GM21786 (cell line): ENCODE measurements around the gene ADD3.

Source experiments
- ATAC-seq: cut with Tn5 transposase; IDR thresholded peaks from one replicate; pipeline ENCODE4 v1.9.1; 2021; ENCODE audit not compliant: unreplicated experiment

Gene ADD3

GRCh38 chr10:110171032-110171431 lies 163.2 kb downstream of the ADD3 start:
- no peak for ATAC-seq

- no peak for ATAC-seq
Observed at GRCh38 chr10:110172155-110172554, 164.4 kb downstream of the ADD3 start.

GRCh38 chr10:110174201-110174600 lies 166.4 kb downstream of the ADD3 start:
- no peak for ATAC-seq

GRCh38 chr10:110174816-110175215 lies 167.0 kb downstream of the ADD3 start:
- ATAC-seq = no peak

- no peak for ATAC-seq
Observed at GRCh38 chr10:110175406-110175805, 167.6 kb downstream of the ADD3 start.

- ATAC-seq = no peak
Observed at GRCh38 chr10:110176141-110177030, 168.6 kb downstream of the ADD3 start.

GRCh38 chr10:110179220-110179619 lies 171.4 kb downstream of the ADD3 start:
- ATAC-seq = no peak

- no peak for ATAC-seq
Observed at GRCh38 chr10:110181451-110181850, 173.7 kb downstream of the ADD3 start.

GRCh38 chr10:110181911-110182310 lies 174.1 kb downstream of the ADD3 start:
- no peak for ATAC-seq

GRCh38 chr10:110184398-110184797 lies 176.6 kb downstream of the ADD3 start:
- ATAC-seq = no peak
